SIG-M5 treated with dmso at 0.1 percent for 504 hours (cell line): Measurements from ENCODE around the gene CLSTN2.

Experiments used
- DNase-seq: peaks from one replicate; lab custom pipeline; 2025; ENCODE audit not compliant: unreplicated experiment; lab: John Stamatoyannopoulos, UW

CLSTN2 gene

GRCh38 chr3:140178482-140178881, 243.5 kb downstream of the CLSTN2 start:
- no peak for DNase-seq

GRCh38 chr3:140180603-140181002, 245.6 kb downstream of the CLSTN2 start:
- DNase-seq: no peak

GRCh38 chr3:140185375-140185774, 250.4 kb downstream of the CLSTN2 start:
- no peak for DNase-seq

- no peak for DNase-seq
These were observed 251.5 kb downstream of the CLSTN2 start for GRCh38 chr3:140186421-140186920.

GRCh38 chr3:140187028-140187427, 252.0 kb downstream of the CLSTN2 start:
- DNase-seq: no peak

GRCh38 chr3:140187656-140188221, 252.8 kb downstream of the CLSTN2 start:
- no peak for DNase-seq

GRCh38 chr3:140188285-140188684, 253.3 kb downstream of the CLSTN2 start:
- DNase-seq: no peak

GRCh38 chr3:140189267-140189666, 254.3 kb downstream of the CLSTN2 start:
- DNase-seq: no peak

- DNase-seq: no peak
These were observed 255.0 kb downstream of the CLSTN2 start for GRCh38 chr3:140189976-140190375.

- no peak for DNase-seq
These were observed 262.0 kb downstream of the CLSTN2 start for GRCh38 chr3:140196970-140197369.

GRCh38 chr3:140198242-140198641, 263.3 kb downstream of the CLSTN2 start:
- no peak for DNase-seq

GRCh38 chr3:140199008-140199407, 264.0 kb downstream of the CLSTN2 start:
- no peak for DNase-seq

- no peak for DNase-seq
These were observed 264.8 kb downstream of the CLSTN2 start for GRCh38 chr3:140199743-140200142.

- DNase-seq: no peak
These were observed 268.5 kb downstream of the CLSTN2 start for GRCh38 chr3:140203510-140203909.

- no peak for DNase-seq
These were observed 269.4 kb downstream of the CLSTN2 start for GRCh38 chr3:140204271-140204984.

GRCh38 chr3:140205598-140205997, 270.6 kb downstream of the CLSTN2 start:
- no peak for DNase-seq

GRCh38 chr3:140206196-140207040, 271.4 kb downstream of the CLSTN2 start:
- DNase-seq: peak; percentile 5

GRCh38 chr3:140207541-140207940, 272.6 kb downstream of the CLSTN2 start:
- DNase-seq: no peak

GRCh38 chr3:140216249-140216648, 281.3 kb downstream of the CLSTN2 start:
- DNase-seq: no peak

- no peak for DNase-seq
These were observed 284.3 kb downstream of the CLSTN2 start for GRCh38 chr3:140219291-140219690.

- no peak for DNase-seq
These were observed 285.0 kb downstream of the CLSTN2 start for GRCh38 chr3:140219923-140220452.
